Esophagus muscularis mucosa (tissue), 4 donors: ENCODE data around the gene BRSK2. TPM values are rescaled to one million over a fixed set of nuclear protein-coding genes. Genes with fewer than 3 reads are reported as not detected.

Source experiments
- DNase-seq: peaks from one replicate; pipeline ENCODE4 v3.0.0-alpha.2; 2017; ENCODE audit errors: extremely low spot score
- H3K27ac ChIP-seq, 4 donors: fragments of 200-600 bp; sonication (generic); replicated peaks in 1 of 4; 1 replicate in 3 of 4; 2 replicates in 1 of 4; pipeline ENCODE4 v1.5.1; 2016 to 2019; ENCODE audit warnings: mild to moderate bottlenecking in 1 of 4
- H3K27me3 ChIP-seq, 4 donors: fragments of 200-600 bp; sonication (generic); one replicate each; pipeline versions ENCODE4 v1.5.1 to v1.6.0; 2016 to 2019
- H3K36me3 ChIP-seq, 4 donors: fragments of 200-600 bp; sonication (generic); one replicate each; pipeline ENCODE4 v1.5.1; 2016 to 2019
- H3K4me1 ChIP-seq, 4 donors: fragments of 200-600 bp; sonication (generic); one replicate each; pipeline ENCODE4 v1.5.1; 2016 to 2019
- H3K4me3 ChIP-seq, 4 donors: fragments of 200-600 bp; sonication (generic); 1 replicate in 2 of 4; 2 replicates in 2 of 4; pipeline ENCODE4 v1.5.1; 2016 to 2019; ENCODE audit warnings: mild to moderate bottlenecking in 4 of 4, moderate library complexity in 1 of 4
- H3K9me3 ChIP-seq, 4 donors: fragments of 200-600 bp; sonication (generic); 1 replicate in 3 of 4; 2 replicates in 1 of 4; pipeline ENCODE4 v1.5.1; 2016 to 2019
- EP300 ChIP-seq: sonication (generic); formaldehyde crosslinking; IDR thresholded peaks from one replicate; pipeline ENCODE4 v1.6.1; 2017; ENCODE audit warnings: antibody characterized with exemption
- POLR2A ChIP-seq: fragments of 450-650 bp; IDR thresholded peaks from one replicate; pipeline ENCODE4 v1.6.1; 2017; ENCODE audit warnings: antibody characterized with exemption, moderate library complexity, mild to moderate bottlenecking, low read depth
- POLR2AphosphoS5 ChIP-seq, 2 donors: sonication (generic); formaldehyde crosslinking; IDR thresholded peaks; one replicate each; pipeline ENCODE4 v1.6.1; 2017; ENCODE audit warnings: antibody characterized with exemption in 2 of 2
- WGBS: methylation state at CpG from one replicate; pipeline ENCODE4 v1.1.5; 2018; 5-methylcytosine and 5-hydroxymethylcytosine counted together
- intact Hi-C: fragments of 100-400 bp; cut with DNase I; formaldehyde crosslinking; loops from one replicate; pipeline ENCODE4 v1.15.1; 2023
- total RNA-seq, 4 donors: library from RNA; depleted of rRNA; stranded (reverse); fragments of >200 nt; gene quantifications; one replicate each; pipeline versions ENCODE4 v1.1.0 to v1.2.1, GENCODE V29; 2016
- TF ChIP-seq, protein P1 (sequence below), 3 experiments: fragments of 200-600 bp in 2 of 3; fragments of 450-650 bp in 1 of 3; sonication (generic) in 2 of 3; IDR thresholded peaks; one replicate each; pipeline ENCODE4 v1.5.1; 2017 to 2019; ENCODE audit warnings: antibody characterized with exemption in 3 of 3, mild to moderate bottlenecking in 2 of 3, moderate library complexity in 1 of 3

BRSK2 gene
- total RNA-seq, 4 donors from 2014 or later = 1.0 to 3.3 (median 2.8) TPM

DNA sequence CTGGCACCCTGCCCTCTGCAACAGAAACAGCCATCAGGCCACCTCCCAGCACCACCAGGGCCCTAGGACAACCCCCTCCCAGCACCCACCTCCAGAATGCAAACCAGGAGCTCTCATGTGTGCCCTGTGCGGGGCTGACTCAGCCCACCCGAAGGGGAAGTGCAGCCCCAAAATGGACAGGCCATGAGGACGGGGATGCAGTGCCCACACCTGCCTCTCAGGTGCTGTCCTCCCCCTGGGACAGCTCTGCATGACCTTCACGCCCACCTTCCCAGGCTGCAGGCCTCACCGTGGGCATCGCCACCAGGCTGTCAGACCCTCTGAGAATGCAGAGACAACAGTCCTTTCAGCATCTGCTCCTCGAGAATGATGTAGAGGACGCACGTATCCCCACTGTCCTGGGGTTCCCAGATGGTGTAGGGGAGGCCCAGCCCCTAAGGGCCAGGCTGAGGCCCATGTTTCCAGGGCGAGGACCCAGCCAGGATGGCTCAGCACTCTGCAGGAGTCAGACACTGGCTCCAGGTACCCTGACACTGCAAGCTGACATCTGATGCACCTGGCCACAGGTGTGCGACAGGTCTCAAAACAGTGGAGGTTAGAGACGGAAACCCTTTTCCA, 83.4 kb downstream of the BRSK2 start:
- Histone ChIP-seq H3K4me1 (peaks cover 4 to 27% (median 20%) of the 10 kb centered on the region in 4 donors), H3K36me3 (peaks cover 45 to 100% (median 100%) of the 10 kb centered on the region in 4 donors), H3K27ac (peak overlapping the region in 1 of 4 donors; percentile 31), H3K4me3 (no peak overlapping the region), H3K27me3 (no peaks in the 10 kb centered on the region), H3K9me3 (no peaks in the 10 kb centered on the region)
- intact Hi-C loops = no loop called here
- TF ChIP-seq POLR2A (no peak), EP300 (no peak)
- TF ChIP-seq, protein P1, sequence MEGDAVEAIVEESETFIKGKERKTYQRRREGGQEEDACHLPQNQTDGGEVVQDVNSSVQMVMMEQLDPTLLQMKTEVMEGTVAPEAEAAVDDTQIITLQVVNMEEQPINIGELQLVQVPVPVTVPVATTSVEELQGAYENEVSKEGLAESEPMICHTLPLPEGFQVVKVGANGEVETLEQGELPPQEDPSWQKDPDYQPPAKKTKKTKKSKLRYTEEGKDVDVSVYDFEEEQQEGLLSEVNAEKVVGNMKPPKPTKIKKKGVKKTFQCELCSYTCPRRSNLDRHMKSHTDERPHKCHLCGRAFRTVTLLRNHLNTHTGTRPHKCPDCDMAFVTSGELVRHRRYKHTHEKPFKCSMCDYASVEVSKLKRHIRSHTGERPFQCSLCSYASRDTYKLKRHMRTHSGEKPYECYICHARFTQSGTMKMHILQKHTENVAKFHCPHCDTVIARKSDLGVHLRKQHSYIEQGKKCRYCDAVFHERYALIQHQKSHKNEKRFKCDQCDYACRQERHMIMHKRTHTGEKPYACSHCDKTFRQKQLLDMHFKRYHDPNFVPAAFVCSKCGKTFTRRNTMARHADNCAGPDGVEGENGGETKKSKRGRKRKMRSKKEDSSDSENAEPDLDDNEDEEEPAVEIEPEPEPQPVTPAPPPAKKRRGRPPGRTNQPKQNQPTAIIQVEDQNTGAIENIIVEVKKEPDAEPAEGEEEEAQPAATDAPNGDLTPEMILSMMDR (IDR thresholded peaks at IDR 0.05) = no peak
- 92% methylated on average over 9 of the region's 12 CpGs for WGBS
- no peak for DNase-seq

DNA sequence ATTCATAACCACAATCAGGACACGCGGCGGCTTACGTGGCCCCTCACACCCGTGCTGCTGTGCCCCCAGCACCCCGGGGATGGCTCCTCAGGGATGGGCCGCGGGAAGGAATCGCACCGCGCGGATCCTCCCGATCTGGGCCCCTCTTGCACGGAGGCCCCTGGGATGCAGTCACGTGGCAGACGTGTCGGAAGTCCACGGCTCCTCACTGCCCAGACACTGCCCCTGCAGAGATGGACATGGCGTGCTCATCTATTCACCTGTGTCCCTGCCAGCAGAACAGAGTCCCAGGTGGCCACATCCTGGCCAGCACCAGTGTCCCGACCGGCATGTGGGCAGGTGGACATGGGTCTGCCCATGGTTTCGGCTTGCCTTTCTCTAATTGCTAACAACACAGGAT, 84.1 kb downstream of the BRSK2 start:
- no peak for DNase-seq
- peaks cover 4 to 27% (median 20%) of the 10 kb centered on the region in 4 donors for H3K4me1 ChIP-seq
- H3K4me3 ChIP-seq = no peak overlapping the region
- H3K36me3 ChIP-seq = peaks cover 45 to 100% (median 100%) of the 10 kb centered on the region in 4 donors
- WGBS = 97% methylated on average over 21 of the region's 22 CpGs
- intact Hi-C loops = no loop called here
- H3K27me3 ChIP-seq = no peaks in the 10 kb centered on the region
- H3K27ac ChIP-seq = no peak overlapping the region
- H3K9me3 ChIP-seq = no peaks in the 10 kb centered on the region
- no peak for TF ChIP-seq POLR2AphosphoS5 (IDR thresholded peaks at IDR 0.05)
- TF ChIP-seq EP300 = no peak
- TF ChIP-seq, protein P1 (IDR thresholded peaks at IDR 0.05) = no peak
- no peak for TF ChIP-seq POLR2A

- Histone ChIP-seq H3K27me3 (no peaks in the 10 kb centered on the region), H3K27ac (no peak overlapping the region), H3K4me3 (no peak overlapping the region), H3K4me1 (peaks cover 20 to 41% (median 34%) of the 10 kb centered on the region in 4 donors), H3K9me3 (no peaks in the 10 kb centered on the region), H3K36me3 (peaks cover 37 to 100% (median 98%) of the 10 kb centered on the region in 4 donors)
- WGBS = 90% methylated on average over 12 of the region's 12 CpGs
- TF ChIP-seq EP300 (no peak), POLR2AphosphoS5 (IDR thresholded peaks at IDR 0.05) (no peak), POLR2A (no peak)
- TF ChIP-seq, protein P1 (IDR thresholded peaks at IDR 0.05) = no peak
- intact Hi-C loops = no loop called here
- no peak for DNase-seq
Observed at GRCh38 chr11:1475841-1476240, 86.1 kb downstream of the BRSK2 start.

GRCh38 chr11:1476940-1477736, 87.4 kb downstream of the BRSK2 start:
- Histone ChIP-seq H3K36me3 (peaks cover 29 to 89% (median 85%) of the 10 kb centered on the region in 4 donors), H3K9me3 (no peaks in the 10 kb centered on the region), H3K27ac (peak overlapping the region; percentile 27 to 93 (median 90)), H3K27me3 (no peaks in the 10 kb centered on the region), H3K4me3 (no peak overlapping the region), H3K4me1 (peaks cover 33 to 53% (median 47%) of the 10 kb centered on the region in 4 donors)
- DNase-seq = no peak
- TF ChIP-seq POLR2AphosphoS5 (IDR thresholded peaks at IDR 0.05) = peak in 1 of 2 donors; percentile 19
- TF ChIP-seq POLR2A = no peak
- intact Hi-C loops = no loop called here
- WGBS = 89% methylated on average over 20 of the region's 20 CpGs

GRCh38 chr11:1478011-1478410, 88.3 kb downstream of the BRSK2 start:
- peak overlapping the region; percentile 89 to 96 (median 92) for H3K27ac ChIP-seq
- no peaks in the 10 kb centered on the region for H3K9me3 ChIP-seq
- 76% methylated on average over 13 of the region's 13 CpGs for WGBS
- no peak overlapping the region for H3K4me3 ChIP-seq
- H3K36me3 ChIP-seq = peaks cover 29 to 80% (median 77%) of the 10 kb centered on the region in 4 donors
- DNase-seq = no peak
- peaks cover 41 to 59% (median 54%) of the 10 kb centered on the region in 4 donors for H3K4me1 ChIP-seq
- no peak for TF ChIP-seq EP300
- intact Hi-C loops = no loop called here
- H3K27me3 ChIP-seq = no peaks in the 10 kb centered on the region
